ENCODE results near the gene PRRT2. TPM values are rescaled to one million over a fixed set of nuclear protein-coding genes. Genes with fewer than 3 reads are reported as not detected.

Gene PRRT2
- total RNA-seq, 2 experiments from 2014 or later, result 0.09 to 3.4 TPM

- H3K4me3 ChIP-seq (ENCODE audit: low read depth, low read length, poor library complexity, severe bottlenecking), result peak within 1 kb of the TSS; percentile 83
- BruUV-seq (replicated peaks), result no TSS peak
- peaks cover 15% of the 10 kb centered on the region; the same call in 1 of the 2 replicates for H3K79me2 ChIP-seq (ENCODE audit: insufficient read depth, low read depth, low read length)
- H3K36me3 ChIP-seq (ENCODE audit: insufficient read depth, low read length), result peaks cover 80% of the 10 kb centered on the region
- intact Hi-C loops (cut with micrococcal nuclease; ENCODE audit: unreplicated experiment), result loop anchor here (2.0 to 5.0 kb wide), 2 partner anchors 77 to 191 kb away; partner anchors contain the start of genes HIRIP3 and INO80E
- POLR2A ChIA-PET, result interaction anchor here (1.7 to 2.2 kb wide), 2 partner anchors 14 to 189 kb away, joined by 4 to 6 read pairs; partner anchors contain the start of genes HIRIP3 and MVP
- H3K27ac ChIP-seq (ENCODE audit: low read depth, low read length, poor library complexity, severe bottlenecking), result peak within 1 kb of the TSS; percentile 88
- no peak within 1 kb of the TSS for H2AFZ ChIP-seq (ENCODE audit: low read length)
- no peak for TF ChIP-seq CTCF (conservative IDR thresholded peaks at IDR 0.05; ENCODE audit: low read length)
- no peak for TF ChIP-seq EZH2phosphoT487 (IDR thresholded peaks at IDR 0.05; ENCODE audit: borderline replicate concordance, low read depth, low read length)
- no peaks in the 10 kb centered on the region for H3K9me2 ChIP-seq (ENCODE audit: insufficient read depth, low read length)
- CTCF ChIA-PET (ENCODE audit: unreplicated experiment), result no interaction called here
- peaks cover 18% of the 10 kb centered on the region for H4K20me1 ChIP-seq (ENCODE audit: insufficient read depth, low read length)
- peaks cover 61% of the 10 kb centered on the region for H3K4me1 ChIP-seq (ENCODE audit: insufficient read depth, low read length, poor library complexity, severe bottlenecking)
- DNase-seq (ENCODE audit: low spot score), result peak; percentile 85
- H3K9me3 ChIP-seq (ENCODE audit: low read length), result no peaks in the 10 kb centered on the region
- H3K4me2 ChIP-seq (ENCODE audit: low read length), result peak within 1 kb of the TSS; percentile 93
Measured at GRCh38 chr16:29806099-29806579, 5.9 kb upstream of the PRRT2 start, which contains the start of gene MAZ. MAZ (plus strand) TSS chr16:29806529; CDS start chr16:29806702, 173 bp downstream.

GRCh38 chr16:29806641-29807425, 5.2 kb upstream of the PRRT2 start:
- Histone ChIP-seq H3K4me1 (ENCODE audit: insufficient read depth, low read length, poor library complexity, severe bottlenecking) (peaks cover 68% of the 10 kb centered on the region), H4K20me1 (ENCODE audit: insufficient read depth, low read length) (peaks cover 18% of the 10 kb centered on the region), H3K4me3 (ENCODE audit: low read depth, low read length, poor library complexity, severe bottlenecking) (peak overlapping the region; percentile 83), H3K27ac (ENCODE audit: low read depth, low read length, poor library complexity, severe bottlenecking) (peak overlapping the region; percentile 88), H3K4me2 (ENCODE audit: low read length) (peak overlapping the region; percentile 93), H3K79me2 (ENCODE audit: insufficient read depth, low read depth, low read length) (peaks cover 15% of the 10 kb centered on the region; the same call in 1 of the 2 replicates), H3K9me2 (ENCODE audit: insufficient read depth, low read length) (no peaks in the 10 kb centered on the region), H2AFZ (ENCODE audit: low read length) (no peak overlapping the region), H3K9me3 (ENCODE audit: low read length) (no peaks in the 10 kb centered on the region), H3K36me3 (ENCODE audit: insufficient read depth, low read length) (peaks cover 75% of the 10 kb centered on the region)
- no TSS peak for BruUV-seq (replicated peaks)
- POLR2A ChIA-PET, result interaction anchor here (1.0 to 2.2 kb wide), 4 partner anchors 11 to 188 kb away, joined by 3 to 6 read pairs (median 4); partner anchors contain the start of genes HIRIP3, KIF22 and MVP
- intact Hi-C loops (cut with micrococcal nuclease; ENCODE audit: unreplicated experiment), result loop anchor here (2.0 to 5.0 kb wide), 2 partner anchors 78 to 190 kb away; partner anchors contain the start of genes HIRIP3 and INO80E
- no peak for TF ChIP-seq CTCF (conservative IDR thresholded peaks at IDR 0.05; ENCODE audit: low read length)
- TF ChIP-seq EZH2phosphoT487 (IDR thresholded peaks at IDR 0.05; ENCODE audit: borderline replicate concordance, low read depth, low read length), result no peak
- CTCF ChIA-PET (ENCODE audit: unreplicated experiment), result no interaction called here
- peak; percentile 73 for DNase-seq (ENCODE audit: low spot score)

All from OCI-LY7 (cell line).